Nephron (organoid): Measurements from ENCODE around the gene RRP9.

Experiments
- H3K27ac Mint-ChIP-seq, 3 experiments: 2 replicates each; pipeline ENCODE4 v1.8.0; 2020; ENCODE audit warnings: mixed read lengths in 3 of 3, mild to moderate bottlenecking in 2 of 3, moderate library complexity in 1 of 3
- H3K27me3 Mint-ChIP-seq: 2 replicates; pipeline ENCODE4 v1.8.0; 2021; ENCODE audit warnings: low read depth, mild to moderate bottlenecking, moderate library complexity, mixed read lengths
- H3K36me3 Mint-ChIP-seq: 2 replicates; pipeline ENCODE4 v1.8.0; 2020; ENCODE audit warnings: low read depth, mixed read lengths
- H3K4me1 Mint-ChIP-seq: 2 replicates; pipeline ENCODE4 v1.8.0; 2020; ENCODE audit warnings: mixed read lengths
- H3K4me3 Mint-ChIP-seq, 3 experiments: 2 replicates each; pipeline ENCODE4 v1.8.0; 2020; ENCODE audit warnings: mild to moderate bottlenecking in 3 of 3, mixed read lengths in 3 of 3, moderate library complexity in 2 of 3
- H3K9me3 Mint-ChIP-seq: 2 replicates; pipeline ENCODE4 v1.8.0; 2020; ENCODE audit warnings: mixed read lengths
- CTCF ChIP-seq, 3 experiments: fragments of 200-600 bp; sonication (generic); IDR thresholded peaks; one replicate each; pipeline ENCODE4 v1.5.0; 2021; ENCODE audit warnings: antibody characterized with exemption in 3 of 3; ENCODE audit not compliant: unreplicated experiment in 3 of 3

RRP9 gene

GRCh38 chr3:51974277-51974962 is 32.7 kb upstream of the RRP9 start:
- no peaks in the 10 kb centered on the region for H3K36me3 Mint-ChIP-seq
- no peaks in the 10 kb centered on the region for H3K9me3 Mint-ChIP-seq
- TF ChIP-seq CTCF (IDR thresholded peaks at IDR 0.05; ENCODE audit: unreplicated experiment in 3 of 3): peak in 1 of 3 experiments; percentile 55
- H3K4me3 Mint-ChIP-seq: peak overlapping the region; percentile 93 to 96 (median 94)
- H3K27ac Mint-ChIP-seq: peak overlapping the region; percentile 90 to 95 (median 91)
- H3K27me3 Mint-ChIP-seq: no peaks in the 10 kb centered on the region
- H3K4me1 Mint-ChIP-seq: peaks cover 38% of the 10 kb centered on the region

- peak overlapping the region; percentile 49 to 76 (median 51) for H3K4me3 Mint-ChIP-seq
- peaks cover 43% of the 10 kb centered on the region for H3K4me1 Mint-ChIP-seq
- no peak for TF ChIP-seq CTCF (IDR thresholded peaks at IDR 0.05; ENCODE audit: unreplicated experiment in 3 of 3)
- H3K27ac Mint-ChIP-seq: peak overlapping the region in 2 of 3 experiments; percentile 53 to 57
- H3K27me3 Mint-ChIP-seq: no peaks in the 10 kb centered on the region
- H3K9me3 Mint-ChIP-seq: no peaks in the 10 kb centered on the region
- H3K36me3 Mint-ChIP-seq: no peaks in the 10 kb centered on the region
Measured at GRCh38 chr3:51971350-51971749, 29.6 kb upstream of the RRP9 start.

GRCh38 chr3:51970606-51971300 is 29.0 kb upstream of the RRP9 start:
- no peaks in the 10 kb centered on the region for H3K27me3 Mint-ChIP-seq
- H3K9me3 Mint-ChIP-seq: no peaks in the 10 kb centered on the region
- H3K4me3 Mint-ChIP-seq: peak overlapping the region; percentile 51 to 76 (median 57)
- peaks cover 45% of the 10 kb centered on the region for H3K4me1 Mint-ChIP-seq
- TF ChIP-seq CTCF (IDR thresholded peaks at IDR 0.05; ENCODE audit: unreplicated experiment in 3 of 3): no peak
- peak overlapping the region; percentile 33 to 68 (median 53) for H3K27ac Mint-ChIP-seq
- no peaks in the 10 kb centered on the region for H3K36me3 Mint-ChIP-seq

GRCh38 chr3:51969841-51970240 is 28.1 kb upstream of the RRP9 start:
- TF ChIP-seq CTCF (IDR thresholded peaks at IDR 0.05; ENCODE audit: unreplicated experiment in 3 of 3): no peak
- Mint-ChIP-seq H3K27me3 (no peaks in the 10 kb centered on the region), H3K9me3 (no peaks in the 10 kb centered on the region)

GRCh38 chr3:51968883-51969678 is 27.4 kb upstream of the RRP9 start:
- Mint-ChIP-seq H3K4me3 (peak overlapping the region; percentile 89 to 93 (median 90)), H3K27me3 (peaks cover 3% of the 10 kb centered on the region), H3K36me3 (no peaks in the 10 kb centered on the region), H3K4me1 (peaks cover 49% of the 10 kb centered on the region), H3K9me3 (no peaks in the 10 kb centered on the region), H3K27ac (peak overlapping the region; percentile 79 to 96 (median 90))
- no peak for TF ChIP-seq CTCF (IDR thresholded peaks at IDR 0.05; ENCODE audit: unreplicated experiment in 3 of 3)

More at GRCh38 chr3:51969841-51970240, 28.1 kb upstream of the RRP9 start:
- peak overlapping the region in 1 of 3 experiments; percentile 90 for H3K27ac Mint-ChIP-seq
- H3K4me1 Mint-ChIP-seq: peaks cover 47% of the 10 kb centered on the region
- no peaks in the 10 kb centered on the region for H3K36me3 Mint-ChIP-seq
- H3K4me3 Mint-ChIP-seq: peak overlapping the region in 2 of 3 experiments; percentile 55 to 76
